MM.1S (cell line): ENCODE measurements around the gene OR51G2.

Experiments used
- DNase-seq: peaks from one replicate; pipeline ENCODE4 v3.0.0-alpha.2; 2015
- H2AFZ ChIP-seq: fragments of 300-600 bp; sonication (generic); 2 replicates; pipeline ENCODE4 v1.6.0; 2016; ENCODE audit warnings: antibody characterized with exemption, low read length
- H3F3A ChIP-seq: fragments of 300-600 bp; sonication (generic); 2 replicates; pipeline ENCODE4 v1.6.1; 2016; ENCODE audit warnings: mild to moderate bottlenecking, antibody characterized with exemption, low read length, moderate library complexity, mixed read lengths; ENCODE audit not compliant: insufficient read depth
- H3K27ac ChIP-seq: fragments of 300-600 bp; sonication (generic); 2 replicates; pipeline ENCODE4 v1.5.1; 2016; ENCODE audit warnings: mild to moderate bottlenecking, low read length
- H3K27me3 ChIP-seq: fragments of 300-600 bp; sonication (generic); replicated peaks from 2 replicates; pipeline ENCODE4 v1.6.0; 2016; ENCODE audit warnings: low read length; ENCODE audit not compliant: insufficient read depth
- H3K36me3 ChIP-seq: fragments of 300-600 bp; sonication (generic); replicated peaks from 2 replicates; pipeline ENCODE4 v1.6.1; 2016; ENCODE audit warnings: mild to moderate bottlenecking, low read length, mixed read lengths; ENCODE audit not compliant: insufficient read depth
- H3K4me1 ChIP-seq: fragments of 300-600 bp; sonication (generic); 2 replicates; pipeline ENCODE4 v1.6.1; 2016; ENCODE audit warnings: low read length, mixed read lengths
- H3K4me2 ChIP-seq: fragments of 300-600 bp; sonication (generic); 2 replicates; pipeline ENCODE4 v1.6.0; 2016; ENCODE audit warnings: low read depth, low read length
- H3K4me3 ChIP-seq: fragments of 300-600 bp; sonication (generic); 2 replicates; pipeline ENCODE4 v1.5.1; 2016; ENCODE audit warnings: low read length, mixed read lengths
- H3K79me2 ChIP-seq: fragments of 300-600 bp; sonication (generic); 2 replicates; pipeline ENCODE4 v1.6.1; 2016; ENCODE audit warnings: mixed run types, low read length, mixed read lengths
- H3K9ac ChIP-seq: fragments of 300-600 bp; sonication (generic); 2 replicates; pipeline ENCODE4 v1.6.1; 2016; ENCODE audit warnings: low read length, mixed read lengths
- H3K9me2 ChIP-seq: fragments of 300-600 bp; sonication (generic); replicated peaks from 2 replicates; pipeline ENCODE4 v1.6.1; 2016; ENCODE audit warnings: mild to moderate bottlenecking, low read length, mixed read lengths; ENCODE audit not compliant: insufficient read depth
- H3K9me3 ChIP-seq: fragments of 300-600 bp; sonication (generic); replicated peaks from 2 replicates; pipeline ENCODE4 v1.6.1; 2016; ENCODE audit warnings: mild to moderate bottlenecking, low read length, mixed read lengths; ENCODE audit not compliant: insufficient read depth
- H4K20me1 ChIP-seq: fragments of 300-600 bp; sonication (generic); 2 replicates; pipeline ENCODE4 v1.6.1; 2016; ENCODE audit warnings: mild to moderate bottlenecking, low read length, moderate library complexity, mixed read lengths; ENCODE audit not compliant: insufficient read depth
- EZH2 ChIP-seq: fragments of 300-600 bp; sonication (generic); optimal IDR thresholded peaks from 2 replicates; pipeline ENCODE3; 2017; ENCODE audit warnings: low read depth, mild to moderate bottlenecking, antibody characterized with exemption, low read length, mixed read lengths
- EZH2phosphoT487 ChIP-seq: fragments of 300-600 bp; sonication (generic); IDR thresholded peaks from 2 replicates; pipeline ENCODE4 v1.6.1; 2018; ENCODE audit warnings: antibody characterized with exemption, low read length
- TF ChIP-seq, protein P1 (sequence below): fragments of 300-600 bp; sonication (generic); IDR thresholded peaks from 2 replicates; pipeline ENCODE4 v1.5.1; 2016; ENCODE audit warnings: antibody characterized with exemption, low read length, mixed read lengths

OR51G2 gene

DNA sequence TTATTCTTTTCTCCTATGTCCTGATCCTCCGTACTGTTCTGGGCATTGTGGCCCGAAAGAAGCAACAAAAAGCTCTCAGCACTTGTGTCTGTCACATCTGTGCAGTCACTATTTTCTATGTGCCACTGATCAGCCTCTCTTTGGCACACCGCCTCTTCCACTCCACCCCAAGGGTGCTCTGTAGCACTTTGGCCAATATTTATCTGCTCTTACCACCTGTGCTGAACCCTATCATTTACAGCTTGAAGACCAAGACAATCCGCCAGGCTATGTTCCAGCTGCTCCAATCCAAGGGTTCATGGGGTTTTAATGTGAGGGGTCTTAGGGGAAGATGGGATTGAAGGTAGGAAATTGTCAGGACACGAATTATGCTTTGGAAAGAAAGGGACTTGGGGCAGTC, 36.6 kb downstream of the OR51G2 start:
- H2AFZ ChIP-seq = no peak overlapping the region

GRCh38 chr11:4881860-4882500, 37.2 kb downstream of the OR51G2 start, which contains the start of gene OR51T1:
Gene OR51T1, plus strand, starts transcription at chr11:4881900. Its CDS starts 0 bp downstream, at chr11:4881900.
- Histone ChIP-seq H3K79me2 (no peaks in the 10 kb centered on the region), H3K27ac (no peak within 1 kb of the TSS), H2AFZ (no peak within 1 kb of the TSS), H4K20me1 (no peaks in the 10 kb centered on the region), H3K4me3 (no peak within 1 kb of the TSS), H3K36me3 (no peaks in the 10 kb centered on the region), H3F3A (no peaks in the 10 kb centered on the region), H3K27me3 (no peaks in the 10 kb centered on the region), H3K4me1 (no peaks in the 10 kb centered on the region), H3K4me2 (no peak within 1 kb of the TSS), H3K9me2 (no peaks in the 10 kb centered on the region), H3K9me3 (no peaks in the 10 kb centered on the region), H3K9ac (no peak within 1 kb of the TSS)
- no peak for TF ChIP-seq EZH2phosphoT487
- no peak for DNase-seq

More for the DNA sequence above, 36.6 kb downstream of the OR51G2 start:
- Histone ChIP-seq H3K9ac (no peak overlapping the region), H3F3A (no peaks in the 10 kb centered on the region), H4K20me1 (no peaks in the 10 kb centered on the region), H3K9me3 (no peaks in the 10 kb centered on the region), H3K27me3 (no peaks in the 10 kb centered on the region), H3K4me3 (no peak overlapping the region), H3K4me2 (no peak overlapping the region), H3K79me2 (no peaks in the 10 kb centered on the region), H3K36me3 (no peaks in the 10 kb centered on the region), H3K27ac (no peak overlapping the region), H3K4me1 (no peaks in the 10 kb centered on the region), H3K9me2 (no peaks in the 10 kb centered on the region)
- TF ChIP-seq, protein P1, sequence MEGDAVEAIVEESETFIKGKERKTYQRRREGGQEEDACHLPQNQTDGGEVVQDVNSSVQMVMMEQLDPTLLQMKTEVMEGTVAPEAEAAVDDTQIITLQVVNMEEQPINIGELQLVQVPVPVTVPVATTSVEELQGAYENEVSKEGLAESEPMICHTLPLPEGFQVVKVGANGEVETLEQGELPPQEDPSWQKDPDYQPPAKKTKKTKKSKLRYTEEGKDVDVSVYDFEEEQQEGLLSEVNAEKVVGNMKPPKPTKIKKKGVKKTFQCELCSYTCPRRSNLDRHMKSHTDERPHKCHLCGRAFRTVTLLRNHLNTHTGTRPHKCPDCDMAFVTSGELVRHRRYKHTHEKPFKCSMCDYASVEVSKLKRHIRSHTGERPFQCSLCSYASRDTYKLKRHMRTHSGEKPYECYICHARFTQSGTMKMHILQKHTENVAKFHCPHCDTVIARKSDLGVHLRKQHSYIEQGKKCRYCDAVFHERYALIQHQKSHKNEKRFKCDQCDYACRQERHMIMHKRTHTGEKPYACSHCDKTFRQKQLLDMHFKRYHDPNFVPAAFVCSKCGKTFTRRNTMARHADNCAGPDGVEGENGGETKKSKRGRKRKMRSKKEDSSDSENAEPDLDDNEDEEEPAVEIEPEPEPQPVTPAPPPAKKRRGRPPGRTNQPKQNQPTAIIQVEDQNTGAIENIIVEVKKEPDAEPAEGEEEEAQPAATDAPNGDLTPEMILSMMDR = no peak
- no peak for DNase-seq

DNA sequence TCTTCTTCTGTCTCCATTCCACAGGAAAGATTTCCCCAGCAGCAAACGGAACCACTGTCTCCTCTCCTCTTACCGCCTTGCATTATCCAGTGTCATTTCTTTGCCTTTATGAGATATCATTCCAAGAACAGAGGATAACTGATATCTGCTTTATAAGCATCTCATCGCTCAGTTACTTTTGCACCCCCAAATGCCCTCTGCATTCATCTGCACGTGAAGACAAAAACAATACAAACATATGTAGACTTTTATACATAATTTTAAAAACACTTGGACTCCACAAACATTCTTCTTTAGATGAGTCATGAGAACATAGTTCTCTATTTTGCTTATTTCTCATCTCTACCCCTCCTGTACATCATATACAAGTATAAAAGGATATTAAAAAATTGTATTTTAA, 38.0 kb downstream of the OR51G2 start:
- Histone ChIP-seq H3K4me3 (no peak overlapping the region), H3K27ac (no peak overlapping the region), H3F3A (no peaks in the 10 kb centered on the region), H3K4me1 (no peaks in the 10 kb centered on the region), H3K36me3 (no peaks in the 10 kb centered on the region), H3K9me3 (no peaks in the 10 kb centered on the region), H3K9me2 (no peaks in the 10 kb centered on the region), H2AFZ (no peak overlapping the region), H3K27me3 (no peaks in the 10 kb centered on the region), H3K9ac (no peak overlapping the region), H3K4me2 (no peak overlapping the region), H4K20me1 (no peaks in the 10 kb centered on the region), H3K79me2 (no peaks in the 10 kb centered on the region)
- TF ChIP-seq, protein P1 = no peak
- TF ChIP-seq EZH2 (no peak), EZH2phosphoT487 (no peak)
- DNase-seq = no peak

GRCh38 chr11:4865855-4866254, 53.3 kb downstream of the OR51G2 start:
- H4K20me1 ChIP-seq = no peaks in the 10 kb centered on the region
- TF ChIP-seq EZH2phosphoT487 (no peak), EZH2 (no peak)
- H3K36me3 ChIP-seq = no peaks in the 10 kb centered on the region
- H3K4me3 ChIP-seq = no peak overlapping the region
- no peak overlapping the region for H3K9ac ChIP-seq
- H3K79me2 ChIP-seq = no peaks in the 10 kb centered on the region
- no peak overlapping the region for H3K4me2 ChIP-seq
- no peak overlapping the region for H3K27ac ChIP-seq
- DNase-seq = no peak
- H3K4me1 ChIP-seq = no peaks in the 10 kb centered on the region
- no peak overlapping the region for H2AFZ ChIP-seq
- no peaks in the 10 kb centered on the region for H3K27me3 ChIP-seq
- no peaks in the 10 kb centered on the region for H3K9me2 ChIP-seq
- H3K9me3 ChIP-seq = no peaks in the 10 kb centered on the region
- no peaks in the 10 kb centered on the region for H3F3A ChIP-seq
